HepG2 (cell line): Measurements from ENCODE around the gene INO80B. TPM values are rescaled to one million over a fixed set of nuclear protein-coding genes. Genes with fewer than 3 reads are reported as not detected.

Source experiments
- AGO2 ChIP-seq: fragments of 200-400 bp; formaldehyde crosslinking; optimal IDR thresholded peaks from 2 replicates; pipeline ENCODE3; 2017; ENCODE audit warnings: mild to moderate bottlenecking, low read depth, low read length, moderate library complexity
- HES4 ChIP-seq: sonication (generic); formaldehyde crosslinking; IDR thresholded peaks from 2 replicates; pipeline ENCODE4 v1.9.0; 2021; ENCODE audit warnings: mild to moderate bottlenecking, missing genetic modification reagents, borderline replicate concordance
- MEF2D ChIP-seq: sonication (generic); formaldehyde crosslinking; IDR thresholded peaks from 2 replicates; pipeline ENCODE4 v1.5.1; 2020; ENCODE audit warnings: mild to moderate bottlenecking, missing genetic modification reagents
- SOX13 ChIP-seq, 3 experiments: fragments of 450-650 bp in 1 of 3; sonication (generic) in 1 of 3; formaldehyde crosslinking in 1 of 3; IDR thresholded peaks in 2 of 3; conservative IDR thresholded peaks in 1 of 3; 2 replicates each; pipeline versions ENCODE4 v1.5.0 to v1.6.1; 2016 to 2020; ENCODE audit warnings: antibody characterized with exemption in 1 of 3, mild to moderate bottlenecking in 1 of 3, missing compliant biosample characterization in 1 of 3, missing genetic modification reagents in 1 of 3, moderate library complexity in 1 of 3
- STAT6 ChIP-seq: sonication (generic); formaldehyde crosslinking; IDR thresholded peaks from 2 replicates; pipeline ENCODE4 v1.4.0; 2020; ENCODE audit warnings: missing genetic modification reagents, mild to moderate bottlenecking, borderline replicate concordance
- XRCC5 ChIP-seq: fragments of 200-400 bp; formaldehyde crosslinking; optimal IDR thresholded peaks from 2 replicates; pipeline ENCODE3; 2017; ENCODE audit warnings: mild to moderate bottlenecking, low read length
- ZBTB46 ChIP-seq: sonication (generic); formaldehyde crosslinking; IDR thresholded peaks from 2 replicates; pipeline ENCODE4 v1.4.0; 2020; ENCODE audit warnings: mild to moderate bottlenecking, missing genetic modification reagents, borderline replicate concordance
- ZNF205 ChIP-seq: IDR thresholded peaks from 2 replicates; pipeline ENCODE4 v1.6.1; 2018; ENCODE audit warnings: missing biosample characterization, missing genetic modification reagents
- ZNF282 ChIP-seq: fragments of 450-650 bp; IDR thresholded peaks from 2 replicates; pipeline ENCODE4 v1.6.1; 2018; ENCODE audit not compliant: partially characterized antibody
- ZNF333 ChIP-seq: sonication (generic); formaldehyde crosslinking; IDR thresholded peaks from 2 replicates; pipeline ENCODE4 v1.4.0; 2020; ENCODE audit warnings: mild to moderate bottlenecking, missing genetic modification reagents, borderline replicate concordance
- ZNF839 ChIP-seq: sonication (generic); formaldehyde crosslinking; IDR thresholded peaks from 2 replicates; pipeline ENCODE4 v1.4.0; 2020; ENCODE audit warnings: missing genetic modification reagents, mild to moderate bottlenecking, borderline replicate concordance
- polyA plus RNA-seq, 8 experiments: library from polyadenylated mRNA; depleted of rRNA in 3 of 8; stranded (reverse) in 7 of 8; unstranded in 1 of 8; fragments of >200 nt; fragmentation: Illumina TruSeq in 4 of 8; extraction: Trizol in 4 of 8; gene quantifications; 2 replicates each; pipeline versions ENCODE4 v1.2.1 to v1.2.3, GENCODE V29; 2011 to 2016; ENCODE audit warnings: low read depth in 4 of 8, missing spikeins in 1 of 8, mixed read lengths in 1 of 8; ENCODE audit not compliant: insufficient read depth in 1 of 8
- total RNA-seq, 5 experiments: library from RNA; depleted of rRNA; stranded (reverse); fragments of >200 nt; fragmentation: Illumina TruSeq; extraction: Trizol; gene quantifications; 2 replicates each; pipeline ENCODE4 v1.2.3, GENCODE V29; 2016; ENCODE audit warnings: low read depth in 1 of 5

The INO80B gene
- total and polyA plus RNA-seq, 2 of the 13 experiments (the other 11 are each of a cell fraction or from before 2014, with no cell fraction given), result 6.2 to 14.5 TPM

GRCh38 chr2:74503506-74504475, 48.9 kb downstream of the INO80B start (continued):
- TF ChIP-seq ZBTB46 (no peak), ZNF205 (no peak), ZNF333 (CRISPR knock-in tag) (no peak), AGO2 (peak; percentile 12), ZNF839 (CRISPR knock-in tag) (no peak), ZNF282 (no peak), SOX13 (IDR thresholded peaks at IDR 0.05) (no peak), SOX13 (CRISPR knock-in tag; conservative IDR thresholded peaks at IDR 0.05 in 1 of 2, IDR thresholded peaks at IDR 0.05 in 1 of 2) (0 out of 4 replicates have a peak, but pooled peaks of 1 of the 2 experiments have one; percentile 33), STAT6 (no peak), HES4 (CRISPR knock-in tag) (no peak), XRCC5 (peak; percentile 32), MEF2D (CRISPR knock-in tag) (no peak)
